Mucosa of descending colon (tissue), 3 donors: ENCODE measurements around the gene TRPM3. TPM values are rescaled to one million over a fixed set of nuclear protein-coding genes. Genes with fewer than 3 reads are reported as not detected.

Source experiments
- ATAC-seq: fragments of 200-7000 bp; cut with Tn5 transposase; one replicate; pipeline ENCODE4 v1.9.1; 2020; ENCODE audit warnings: mild to moderate bottlenecking, moderate library complexity
- DNase-seq, 3 donors: peaks; one replicate each; pipeline ENCODE4 v3.0.0-alpha.2; 2020
- H3K36me3 ChIP-seq: fragments of 200-600 bp; one replicate; pipeline ENCODE4 v1.8.0; 2021; ENCODE audit warnings: low read depth, mild to moderate bottlenecking
- H3K4me1 ChIP-seq: fragments of 200-600 bp; one replicate; pipeline ENCODE4 v1.8.0; 2021; ENCODE audit warnings: low read depth, mild to moderate bottlenecking
- H3K4me3 ChIP-seq: fragments of 200-600 bp; one replicate; pipeline ENCODE4 v1.8.0; 2021; ENCODE audit warnings: mild to moderate bottlenecking
- H3K9me3 ChIP-seq: fragments of 200-600 bp; one replicate; pipeline ENCODE4 v1.8.0; 2021; ENCODE audit warnings: mild to moderate bottlenecking
- CTCF ChIP-seq: fragments of 200-600 bp; IDR thresholded peaks from one replicate; pipeline ENCODE4 v1.8.0; 2022; ENCODE audit warnings: antibody characterized with exemption, mild to moderate bottlenecking
- intact Hi-C, 2 donors: fragments of 100-400 bp; cut with DNase I in 1 of 2; cut with micrococcal nuclease in 1 of 2; formaldehyde crosslinking; loops; one replicate each; pipeline versions ENCODE4 v1.11.0 to v1.11.1; 2022; cut with DNase I, micrococcal nuclease
- total RNA-seq, 3 donors: library from RNA; stranded (reverse); fragmentation: NEBNext Ultra II Directional in 2 of 3; extraction: Animal tissue kit (Norgen Biotek cat#: 25700) in 2 of 3; gene quantifications; one replicate each; pipeline versions ENCODE4 v1.2.1 to v1.2.4, GENCODE V29; 2021 to 2023
- donor health status: DM: no; HTN: no; CAD: no; lungs with moderate emphysema.
- donor health status: DM: no; HTN: no; CAD: no.
- donor health status: DM: no; HTN: yes; CAD: no.

Gene TRPM3
- total RNA-seq, 3 donors from 2014 or later = 0.29 to 0.55 (median 0.51) TPM

- no peak for DNase-seq
- no peak for ATAC-seq
These were observed 220.4 kb downstream of the TRPM3 start for GRCh38 chr9:70901013-70901412.

GRCh38 chr9:70893580-70894122 lies 227.8 kb downstream of the TRPM3 start:
- TF ChIP-seq CTCF = no peak
- DNase-seq (no peak), ATAC-seq (no peak)
- H3K4me3 ChIP-seq = no peak overlapping the region
- H3K4me1 ChIP-seq = no peaks in the 10 kb centered on the region
- intact Hi-C loops = no loop called here
- no peaks in the 10 kb centered on the region for H3K36me3 ChIP-seq
- H3K9me3 ChIP-seq = no peaks in the 10 kb centered on the region

More at GRCh38 chr9:70901013-70901412, 220.4 kb downstream of the TRPM3 start:
- H3K9me3 ChIP-seq = no peaks in the 10 kb centered on the region
- no peaks in the 10 kb centered on the region for H3K4me1 ChIP-seq
- no peak overlapping the region for H3K4me3 ChIP-seq
- no peak for TF ChIP-seq CTCF
- intact Hi-C loops = no loop called here
- no peaks in the 10 kb centered on the region for H3K36me3 ChIP-seq

- no peak for TF ChIP-seq CTCF
- Histone ChIP-seq H3K4me3 (no peak overlapping the region), H3K4me1 (no peaks in the 10 kb centered on the region), H3K36me3 (no peaks in the 10 kb centered on the region), H3K9me3 (no peaks in the 10 kb centered on the region)
- no peak for ATAC-seq
- intact Hi-C loops = no loop called here
- DNase-seq = no peak
These were observed 232.9 kb downstream of the TRPM3 start for GRCh38 chr9:70888471-70888870.

GRCh38 chr9:70887826-70888225 lies 233.6 kb downstream of the TRPM3 start:
- no peak for TF ChIP-seq CTCF
- Histone ChIP-seq H3K9me3 (no peaks in the 10 kb centered on the region), H3K4me3 (no peak overlapping the region), H3K4me1 (no peaks in the 10 kb centered on the region), H3K36me3 (no peaks in the 10 kb centered on the region)
- no peak for DNase-seq
- ATAC-seq = no peak
- intact Hi-C loops = no loop called here

GRCh38 chr9:70883963-70884793 lies 237.2 kb downstream of the TRPM3 start:
- intact Hi-C loops = no loop called here
- DNase-seq (no peak), ATAC-seq (no peak)
- no peak for TF ChIP-seq CTCF
- no peaks in the 10 kb centered on the region for H3K36me3 ChIP-seq
- H3K9me3 ChIP-seq = no peaks in the 10 kb centered on the region
- no peaks in the 10 kb centered on the region for H3K4me1 ChIP-seq
- H3K4me3 ChIP-seq = no peak overlapping the region
